ENCODE data around the gene HELZ. TPM values are rescaled to one million over a fixed set of nuclear protein-coding genes. Genes with fewer than 3 reads are reported as not detected.

HELZ gene
- total RNA-seq, 1 donor from 2014 or later: 19.9 TPM

Other genes starting within 250 kb of the HELZ start
- not detected for gene CACNG1, start 200.6 kb downstream of the HELZ start, total RNA-seq
- gene PSMD12, start 121.4 kb upstream of the HELZ start, total RNA-seq: 40.3 TPM
- 16.0 TPM for gene PITPNC1, start 132.1 kb upstream of the HELZ start, total RNA-seq

Measured in esophagus mucosa (tissue), 1 donor.